GM19324 (cell line): ENCODE measurements around the gene SELENOW.
"Not testable (repeated sequence)": the region's sequence is repeated elsewhere in the genome, so short reads cannot be mapped to it uniquely, and the experiment has no call there.

Experiments
- ATAC-seq: cut with Tn5 transposase; IDR thresholded peaks from one replicate; pipeline ENCODE4 v1.9.1; 2021; ENCODE audit warnings: mild to moderate bottlenecking, moderate library complexity; ENCODE audit not compliant: unreplicated experiment, low FRiP score

The SELENOW gene

DNA sequence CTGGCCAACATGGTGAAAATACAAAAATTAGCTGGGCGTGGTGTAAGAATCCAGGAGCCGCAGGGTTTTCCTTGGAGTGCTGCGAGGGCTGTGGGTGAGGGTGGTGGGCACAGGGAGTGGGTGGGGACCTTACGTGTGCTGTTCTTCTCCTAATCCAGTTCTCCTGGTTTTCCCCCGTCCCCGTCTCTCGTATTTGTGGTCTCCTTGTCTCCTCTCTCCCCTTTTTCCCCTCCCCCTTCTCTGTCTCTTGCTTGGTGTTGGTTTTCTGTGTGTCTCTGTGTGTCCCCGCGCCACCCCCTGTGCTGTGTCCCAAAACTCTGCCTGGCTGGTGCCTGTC is 1.7 kb downstream of the SELENOW start:
- no peak for ATAC-seq

GRCh38 chr19:47781590-47782262 is 3.2 kb downstream of the SELENOW start:
- no peak for ATAC-seq

GRCh38 chr19:47786566-47786965 is 8.1 kb downstream of the SELENOW start:
- ATAC-seq: no peak

DNA sequence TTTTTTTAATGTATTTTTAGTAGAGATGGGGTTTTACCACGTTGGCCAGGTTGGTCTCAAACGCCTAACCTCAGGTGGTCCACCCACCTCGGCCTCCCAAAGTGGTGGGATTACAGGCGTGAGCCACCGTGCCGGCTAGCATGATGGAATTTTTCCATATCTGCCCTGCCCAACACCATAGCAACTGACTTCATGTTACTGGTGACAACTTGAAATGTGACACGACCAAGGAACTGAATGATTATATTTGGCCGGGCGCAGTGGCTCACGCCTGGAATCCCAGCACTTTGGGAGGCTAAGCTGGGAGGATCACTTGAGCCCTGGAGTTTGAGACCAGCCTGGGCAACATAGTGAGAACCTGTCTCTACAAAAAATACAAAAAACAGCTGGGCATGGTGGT is 8.8 kb downstream of the SELENOW start:
- ATAC-seq: not testable (repeated sequence)

GRCh38 chr19:47789811-47790210 is 11.3 kb downstream of the SELENOW start:
- ATAC-seq: not testable (repeated sequence)

DNA sequence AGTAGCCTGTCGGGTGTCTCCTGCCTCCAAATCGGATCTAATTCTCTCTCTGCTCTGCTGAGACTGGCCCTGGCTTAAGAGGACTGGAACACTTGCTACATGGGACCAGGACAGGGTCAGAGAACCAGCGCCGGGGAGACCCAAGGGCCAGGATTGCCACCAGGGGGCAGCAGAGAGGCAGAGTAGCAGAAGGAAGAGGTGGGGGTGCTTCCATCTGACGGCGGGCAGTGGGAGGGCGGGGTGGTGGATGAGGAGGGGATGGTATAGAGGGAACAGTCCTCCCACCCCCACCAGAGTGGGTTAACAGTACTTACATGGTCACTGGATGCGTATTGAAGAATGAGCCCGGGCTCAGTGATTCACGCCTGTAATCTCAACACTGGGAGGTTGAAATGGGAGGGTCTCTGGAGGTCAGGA is 11.9 kb downstream of the SELENOW start:
- no peak for ATAC-seq

GRCh38 chr19:47792616-47793015 is 14.1 kb downstream of the SELENOW start:
- ATAC-seq: no peak

DNA sequence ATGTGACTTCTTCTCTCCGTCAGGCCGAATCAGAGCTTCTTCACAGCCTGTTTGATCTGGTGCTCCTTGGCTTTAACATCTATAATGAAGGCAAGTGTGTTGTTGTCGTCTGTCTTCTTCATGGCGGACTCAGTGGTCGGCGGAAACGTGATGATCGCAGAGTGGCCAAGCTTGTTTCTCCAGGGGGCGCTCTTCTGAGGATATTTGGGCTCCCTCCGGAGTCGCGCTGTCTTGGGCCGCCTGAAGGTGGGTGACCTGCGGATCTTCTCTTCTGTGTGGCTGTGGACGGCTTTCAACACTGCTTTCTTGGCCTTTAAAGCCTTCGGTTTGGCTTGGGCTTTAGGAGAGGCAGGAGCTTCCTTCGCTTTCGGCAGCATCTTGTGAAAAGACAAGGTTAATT is 16.0 kb downstream of the SELENOW start:
- ATAC-seq: no peak

GRCh38 chr19:47796785-47797184 is 18.3 kb downstream of the SELENOW start:
- no peak for ATAC-seq

DNA sequence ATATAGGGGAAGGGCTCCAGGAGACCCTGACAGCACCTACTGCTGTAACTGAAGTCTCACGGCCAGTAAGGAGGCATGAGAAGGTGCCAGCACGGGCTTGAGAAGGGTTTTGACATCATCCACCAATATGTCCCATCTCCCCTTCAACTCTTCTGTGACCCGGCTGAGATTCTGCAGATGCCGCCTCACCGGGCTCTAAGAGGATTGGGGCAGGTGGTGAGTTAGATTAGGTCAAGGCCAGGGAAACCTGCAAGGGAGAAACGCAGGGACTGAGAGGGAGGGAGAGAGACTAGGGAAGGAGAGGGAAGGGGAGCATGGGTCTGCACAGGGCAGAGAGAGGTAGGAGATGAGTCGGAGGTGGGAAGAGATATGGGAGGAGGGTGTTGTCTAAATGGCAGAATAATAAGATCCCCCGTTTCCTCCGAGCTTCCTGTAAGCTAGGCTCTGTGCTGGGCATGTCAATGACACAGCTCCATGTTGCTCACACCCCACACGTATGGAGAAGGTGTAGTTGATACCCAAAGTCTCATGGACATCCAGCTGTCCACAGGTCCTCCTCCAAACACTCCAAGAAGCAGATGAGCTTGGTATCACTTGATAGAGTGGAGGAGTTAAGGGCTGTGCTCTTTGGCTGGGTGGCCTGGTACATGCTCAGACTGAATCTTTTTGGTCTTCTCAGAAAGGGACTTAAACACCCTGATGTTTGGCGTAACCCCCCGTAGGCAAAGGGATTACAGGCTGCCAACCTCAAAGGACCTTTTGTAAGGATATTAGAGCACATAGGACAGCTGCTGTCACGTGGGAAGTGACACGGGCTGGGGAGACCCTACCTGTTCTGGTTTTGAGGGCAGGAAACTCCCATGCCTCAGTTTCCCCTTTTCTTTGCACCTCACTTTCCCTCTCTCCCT is 19.7 kb downstream of the SELENOW start:
- ATAC-seq: no peak

DNA sequence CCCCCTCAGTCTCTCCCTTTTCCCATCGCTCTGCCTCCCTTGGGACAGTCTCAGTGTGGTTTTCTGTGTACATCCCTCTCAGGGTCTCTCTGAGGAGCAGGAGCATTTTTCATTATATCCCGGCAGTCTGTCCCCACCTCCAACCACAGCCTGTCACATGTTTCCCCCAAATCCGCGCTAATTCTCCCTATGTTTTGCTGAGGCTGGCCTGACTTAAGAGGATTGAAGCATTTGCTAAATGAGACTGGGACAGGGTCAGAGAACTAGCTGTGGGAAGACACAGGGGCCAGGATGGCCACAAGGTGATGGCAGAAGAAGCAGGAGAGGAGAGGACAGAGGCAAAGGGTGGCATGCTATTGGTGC is 20.4 kb downstream of the SELENOW start:
- no peak for ATAC-seq

- ATAC-seq: no peak
These were observed 22.8 kb downstream of the SELENOW start for GRCh38 chr19:47801270-47801669.

- ATAC-seq: no peak
These were observed 24.1 kb downstream of the SELENOW start for GRCh38 chr19:47802521-47803043.

DNA sequence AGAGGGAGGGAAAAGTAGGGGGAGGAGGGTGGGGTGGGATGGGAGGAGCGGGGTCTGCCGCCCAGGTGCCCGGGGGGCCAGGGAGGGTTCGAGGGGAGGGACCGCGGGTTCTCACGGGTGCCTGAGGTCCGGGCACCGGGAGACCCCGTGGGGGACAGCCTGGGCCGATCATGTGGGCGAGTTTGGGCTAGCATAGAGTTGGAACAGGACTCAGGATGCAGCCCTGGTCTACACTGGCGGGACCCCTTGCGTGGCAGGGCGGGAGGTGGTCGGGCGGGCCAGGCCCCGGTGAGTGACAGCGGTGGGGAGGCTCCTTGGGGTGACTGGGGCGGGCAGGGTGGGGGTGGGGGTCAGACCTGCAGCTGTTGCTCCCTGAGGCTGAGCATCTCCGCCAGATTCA is 24.6 kb downstream of the SELENOW start:
- ATAC-seq: not testable (repeated sequence)

- not testable (repeated sequence) for ATAC-seq
These were observed 25.2 kb downstream of the SELENOW start for GRCh38 chr19:47803671-47804070.

DNA sequence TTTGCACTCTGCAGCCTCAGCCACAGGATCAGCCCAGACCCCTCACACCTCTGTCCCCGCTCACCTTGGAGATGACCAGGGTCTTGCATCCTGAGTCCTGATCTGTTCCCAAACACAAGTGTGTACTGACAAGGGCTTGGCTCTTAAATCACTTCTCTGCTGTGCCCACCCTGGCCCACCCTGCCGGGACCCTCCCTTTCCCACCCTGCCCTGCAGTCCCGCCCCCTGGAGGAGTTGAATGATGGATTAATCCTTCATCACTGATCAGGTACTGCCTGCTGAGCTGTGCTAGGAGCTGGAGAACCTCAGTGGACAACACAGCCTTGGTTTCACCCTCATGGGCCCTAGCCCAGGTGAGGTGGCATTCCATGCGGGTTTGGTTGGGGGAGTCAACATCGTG is 25.9 kb downstream of the SELENOW start, which contains the start of gene TPRX1:
Gene TPRX1, minus strand, starts transcription at position 101 of the 400 bp plus-strand sequence. Its CDS starts 12 bp downstream, at position 89.
- not testable (repeated sequence) for ATAC-seq

DNA sequence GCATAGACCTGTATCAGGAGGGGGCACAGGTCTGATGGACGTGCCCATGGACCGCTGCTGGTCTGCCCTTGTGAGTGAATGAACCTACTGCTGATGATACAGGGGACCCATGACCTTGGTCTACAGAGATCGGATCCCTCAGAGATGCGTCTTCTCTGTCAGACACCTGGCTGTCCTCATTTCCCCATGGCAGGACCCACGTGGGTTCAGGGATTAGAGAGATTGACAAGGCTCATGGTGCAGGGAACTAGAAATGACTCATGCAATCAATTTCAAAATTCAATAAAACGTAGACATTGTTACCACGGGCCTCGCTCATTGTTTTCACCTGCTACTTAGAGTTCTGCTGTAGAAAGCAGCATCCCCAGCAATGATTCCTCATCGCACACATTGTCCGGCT is 26.8 kb downstream of the SELENOW start:
- no peak for ATAC-seq

DNA sequence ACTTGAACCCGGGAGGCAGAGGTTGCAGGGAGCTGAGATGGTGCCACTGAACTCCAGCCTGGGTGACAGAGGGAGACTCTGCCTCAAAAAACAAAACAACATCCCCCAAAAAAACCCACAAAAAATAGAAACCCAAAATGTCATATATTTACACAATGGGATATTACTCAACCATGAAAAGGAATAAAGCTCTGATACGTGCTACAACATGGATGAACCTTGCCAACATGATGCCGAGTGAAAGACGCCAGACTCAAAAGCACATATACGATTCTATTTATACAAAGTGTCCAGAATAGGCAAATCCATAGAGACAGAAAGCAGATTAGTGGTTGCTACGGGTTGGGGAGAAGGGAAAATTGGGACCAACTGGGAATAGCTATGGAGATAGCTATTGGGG is 27.9 kb downstream of the SELENOW start:
- no peak for ATAC-seq

DNA sequence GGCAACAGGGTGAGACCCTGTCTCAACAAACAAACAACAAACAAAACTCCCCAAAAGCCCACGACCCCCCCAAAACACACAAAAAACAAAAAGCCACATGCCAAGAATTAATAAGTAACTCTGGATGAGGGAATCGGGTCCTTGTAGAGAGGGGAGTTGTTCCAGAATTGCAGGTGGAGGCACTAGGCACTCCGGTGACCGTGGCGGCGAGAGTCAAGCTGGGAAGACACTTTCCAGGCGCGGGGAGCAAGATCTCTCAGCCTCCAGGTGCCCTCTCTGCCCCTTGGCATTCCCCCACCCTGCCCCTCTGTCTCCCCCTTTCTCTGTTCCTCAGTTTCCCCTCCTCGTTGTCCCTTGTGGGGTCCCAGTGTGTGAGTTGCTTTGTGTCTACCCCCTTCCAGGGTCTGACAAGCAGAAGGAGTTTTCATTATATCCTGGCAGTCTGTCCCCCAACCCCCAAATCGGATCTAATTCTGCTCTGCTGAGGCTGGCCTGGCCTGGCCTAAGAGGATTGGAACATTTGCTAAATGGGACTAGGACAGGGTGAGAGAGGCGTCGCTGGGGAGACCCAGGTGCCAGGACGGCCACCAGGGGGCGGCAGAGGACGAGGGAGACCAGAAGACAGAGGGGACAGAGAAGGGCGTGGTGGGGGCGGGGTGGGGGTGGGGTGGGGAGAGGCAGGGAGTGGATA is 34.9 kb downstream of the SELENOW start:
- ATAC-seq: no peak

GRCh38 chr19:47813995-47814328 is 35.5 kb downstream of the SELENOW start:
- ATAC-seq: no peak

- not testable (repeated sequence) for ATAC-seq
These were observed 37.8 kb downstream of the SELENOW start for GRCh38 chr19:47816270-47816669.
